Measurements from ENCODE around the gene EFCAB8.
A peak's percentile ranks its signal among the peaks of the same experiment; 100 is the strongest.

Gene EFCAB8

GRCh38 chr20:32858701-32859372, at the start of gene EFCAB8:
Gene EFCAB8 (plus strand): TSS chr20:32858923. CDS start chr20:32863793, 4,870 bp downstream.
- no peak for DNase-seq

GRCh38 chr20:32809907-32810306, 48.8 kb upstream of the EFCAB8 start:
- DNase-seq = no peak

- DNase-seq = no peak
Observed at GRCh38 chr20:32810941-32811340, 47.8 kb upstream of the EFCAB8 start.

GRCh38 chr20:32811886-32812285, 46.8 kb upstream of the EFCAB8 start:
- DNase-seq = no peak

GRCh38 chr20:32819992-32820697, 38.6 kb upstream of the EFCAB8 start:
- DNase-seq = no peak

- peak in 1 of 2 donors; percentile 21 for DNase-seq
Observed at GRCh38 chr20:32820698-32821377, 37.9 kb upstream of the EFCAB8 start.

GRCh38 chr20:32822225-32822624, 36.5 kb upstream of the EFCAB8 start:
- no peak for DNase-seq

GRCh38 chr20:32823078-32823477, 35.6 kb upstream of the EFCAB8 start:
- DNase-seq = no peak

GRCh38 chr20:32823737-32824588, 34.8 kb upstream of the EFCAB8 start:
- no peak for DNase-seq

- no peak for DNase-seq
Observed at GRCh38 chr20:32828029-32828680, 30.6 kb upstream of the EFCAB8 start.

GRCh38 chr20:32829311-32830005, 29.3 kb upstream of the EFCAB8 start:
- no peak for DNase-seq

- peak in 1 of 2 donors; percentile 52 for DNase-seq
Observed at GRCh38 chr20:32830437-32830836, 28.3 kb upstream of the EFCAB8 start.

- no peak for DNase-seq
Observed at GRCh38 chr20:32831982-32832381, 26.7 kb upstream of the EFCAB8 start.

GRCh38 chr20:32832664-32833063, 26.1 kb upstream of the EFCAB8 start:
- DNase-seq = peak; percentile 11 to 45

GRCh38 chr20:32834972-32835371, 23.8 kb upstream of the EFCAB8 start:
- no peak for DNase-seq

- DNase-seq = no peak
Observed at GRCh38 chr20:32837157-32837556, 21.6 kb upstream of the EFCAB8 start.

GRCh38 chr20:32839227-32839981, 19.3 kb upstream of the EFCAB8 start:
- DNase-seq = no peak

GRCh38 chr20:32839982-32840285, 18.8 kb upstream of the EFCAB8 start:
- DNase-seq = no peak

- DNase-seq = no peak
Observed at GRCh38 chr20:32841174-32841573, 17.5 kb upstream of the EFCAB8 start.

GRCh38 chr20:32841632-32842031, 17.1 kb upstream of the EFCAB8 start:
- DNase-seq = no peak

Data from CD4-positive, alpha-beta T cell treated with Interferon alpha-2 for 1 hour (primary cell).